ENCODE results near the gene RAP1GAP2.

RAP1GAP2 gene

DNA sequence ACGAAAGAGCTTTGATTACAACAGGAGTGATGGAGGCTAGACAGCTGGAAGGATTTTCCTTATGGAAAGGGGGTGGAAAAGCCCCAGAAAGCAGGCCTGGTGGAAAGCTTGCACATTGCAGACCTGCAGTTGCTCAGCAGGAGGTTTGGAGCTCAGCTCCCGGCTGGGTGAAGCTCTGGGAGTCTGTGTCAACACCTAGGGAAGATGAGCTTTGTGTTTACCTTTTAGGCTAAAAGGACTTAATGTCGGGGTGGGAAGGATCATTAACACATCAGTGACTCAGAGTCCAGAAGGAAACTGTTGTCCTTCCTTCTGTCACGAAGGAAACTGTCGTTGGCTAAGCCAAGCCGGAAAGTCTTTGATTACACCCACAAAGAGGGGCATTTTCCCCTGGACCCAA lies 48.2 kb downstream of the RAP1GAP2 start:
- TF ChIP-seq EZH2 (IDR thresholded peaks at IDR 0.05; ENCODE audit: borderline replicate concordance, low read depth, low read length, severe bottlenecking) = no peak
- no peak overlapping the region for H3K4me3 ChIP-seq (ENCODE audit: low read depth in 1 of 2, low read length in 2 of 2)
- ATAC-seq (ENCODE audit: insufficient read depth, low read depth) (no peak), DNase-seq (no peak)
- peaks cover 2% of the 10 kb centered on the region; the same call in 1 of the 2 replicates for H4K20me1 ChIP-seq (ENCODE audit: insufficient read depth, low read length)
- H3K36me3 ChIP-seq (ENCODE audit: insufficient read depth, low read length) = no peaks in the 10 kb centered on the region
- no peaks in the 10 kb centered on the region for H3K9me3 ChIP-seq (ENCODE audit: insufficient read depth, low read length, severe bottlenecking)
- no peak overlapping the region for H2AFZ ChIP-seq (ENCODE audit: low read depth, low read length)
- H3K9ac ChIP-seq (ENCODE audit: low read depth, low read length) = no peak overlapping the region
- H3K4me2 ChIP-seq (ENCODE audit: insufficient read depth, low read length) = no peak overlapping the region
- no peaks in the 10 kb centered on the region for H3K27me3 ChIP-seq (ENCODE audit: insufficient read depth, low read length, poor library complexity)
- H3K27ac ChIP-seq (ENCODE audit: low read length) = no peak overlapping the region
- peaks cover 10% of the 10 kb centered on the region for H3K4me1 ChIP-seq (ENCODE audit: insufficient read depth, low read length)
- no peaks in the 10 kb centered on the region for H3K79me2 ChIP-seq (ENCODE audit: insufficient read depth, low read length)

DNA sequence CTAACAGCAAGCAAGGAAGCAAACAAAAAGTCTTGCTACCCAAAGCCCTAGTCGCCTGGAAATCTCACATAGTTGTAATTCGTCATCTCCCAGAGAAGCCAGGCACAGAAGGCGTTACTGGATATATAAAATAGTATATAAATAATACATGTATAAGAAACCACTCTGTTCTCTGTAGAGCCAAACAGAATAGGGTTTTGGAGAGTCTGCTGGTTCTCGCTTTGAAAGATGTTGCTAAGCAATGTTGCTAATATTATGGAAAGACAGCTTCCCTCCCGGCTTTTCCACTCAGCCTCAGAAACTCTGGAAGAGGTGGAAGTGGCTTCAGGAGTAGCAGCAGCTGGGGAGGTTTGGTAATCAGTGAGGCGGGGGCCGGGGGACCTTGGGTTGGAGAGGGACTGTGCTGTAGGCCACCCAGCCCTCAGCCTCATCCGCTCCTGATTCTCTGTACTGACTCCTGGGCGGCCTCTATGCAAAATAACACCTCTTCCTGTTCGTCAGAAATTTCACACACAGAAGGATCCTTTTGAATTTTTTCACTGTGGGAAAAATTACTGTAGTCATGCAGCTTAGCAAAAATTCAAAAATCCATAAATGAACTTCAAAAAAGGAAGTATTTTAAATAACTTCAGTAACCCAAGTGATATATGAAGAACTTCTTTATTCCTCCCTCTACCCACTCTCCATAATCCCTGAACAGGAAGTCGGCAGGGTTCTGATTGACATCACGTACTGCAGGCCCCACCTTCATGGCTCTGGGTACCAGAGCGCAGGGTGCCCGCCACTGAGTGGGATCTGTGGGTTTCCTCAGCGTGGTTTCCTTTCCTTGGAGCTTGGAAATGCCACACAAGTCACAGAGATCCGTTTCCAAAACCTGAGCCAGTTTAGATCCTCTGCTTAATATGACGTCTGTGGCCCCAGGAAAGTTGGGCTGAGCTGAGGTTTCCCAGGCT lies 51.4 kb downstream of the RAP1GAP2 start:
- ATAC-seq (ENCODE audit: insufficient read depth, low read depth) (peak; percentile 35; the same call in 1 of the 3 replicates), DNase-seq (no peak)
- TF ChIP-seq EZH2 (IDR thresholded peaks at IDR 0.05; ENCODE audit: borderline replicate concordance, low read depth, low read length, severe bottlenecking) = no peak
- TF ChIP-seq, protein P1, sequence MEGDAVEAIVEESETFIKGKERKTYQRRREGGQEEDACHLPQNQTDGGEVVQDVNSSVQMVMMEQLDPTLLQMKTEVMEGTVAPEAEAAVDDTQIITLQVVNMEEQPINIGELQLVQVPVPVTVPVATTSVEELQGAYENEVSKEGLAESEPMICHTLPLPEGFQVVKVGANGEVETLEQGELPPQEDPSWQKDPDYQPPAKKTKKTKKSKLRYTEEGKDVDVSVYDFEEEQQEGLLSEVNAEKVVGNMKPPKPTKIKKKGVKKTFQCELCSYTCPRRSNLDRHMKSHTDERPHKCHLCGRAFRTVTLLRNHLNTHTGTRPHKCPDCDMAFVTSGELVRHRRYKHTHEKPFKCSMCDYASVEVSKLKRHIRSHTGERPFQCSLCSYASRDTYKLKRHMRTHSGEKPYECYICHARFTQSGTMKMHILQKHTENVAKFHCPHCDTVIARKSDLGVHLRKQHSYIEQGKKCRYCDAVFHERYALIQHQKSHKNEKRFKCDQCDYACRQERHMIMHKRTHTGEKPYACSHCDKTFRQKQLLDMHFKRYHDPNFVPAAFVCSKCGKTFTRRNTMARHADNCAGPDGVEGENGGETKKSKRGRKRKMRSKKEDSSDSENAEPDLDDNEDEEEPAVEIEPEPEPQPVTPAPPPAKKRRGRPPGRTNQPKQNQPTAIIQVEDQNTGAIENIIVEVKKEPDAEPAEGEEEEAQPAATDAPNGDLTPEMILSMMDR (IDR thresholded peaks at IDR 0.05; ENCODE audit: borderline replicate concordance, extremely low read depth, low read length, poor library complexity, severe bottlenecking) = no peak
- Histone ChIP-seq H4K20me1 (ENCODE audit: insufficient read depth, low read length) (peaks cover 8% of the 10 kb centered on the region; the same call in 1 of the 2 replicates), H3K36me3 (ENCODE audit: insufficient read depth, low read length) (no peaks in the 10 kb centered on the region), H3K4me2 (ENCODE audit: insufficient read depth, low read length) (no peak overlapping the region), H3K4me3 (ENCODE audit: low read depth in 1 of 2, low read length in 2 of 2) (no peak overlapping the region), H3K27me3 (ENCODE audit: insufficient read depth, low read length, poor library complexity) (peaks cover 18% of the 10 kb centered on the region), H3K9me3 (ENCODE audit: insufficient read depth, low read length, severe bottlenecking) (no peaks in the 10 kb centered on the region), H3K9ac (ENCODE audit: low read depth, low read length) (no peak overlapping the region), H3K79me2 (ENCODE audit: insufficient read depth, low read length) (no peaks in the 10 kb centered on the region), H3K4me1 (ENCODE audit: insufficient read depth, low read length) (peaks cover 14% of the 10 kb centered on the region), H2AFZ (ENCODE audit: low read depth, low read length) (no peak overlapping the region), H3K27ac (ENCODE audit: low read length) (no peak overlapping the region)

DNA sequence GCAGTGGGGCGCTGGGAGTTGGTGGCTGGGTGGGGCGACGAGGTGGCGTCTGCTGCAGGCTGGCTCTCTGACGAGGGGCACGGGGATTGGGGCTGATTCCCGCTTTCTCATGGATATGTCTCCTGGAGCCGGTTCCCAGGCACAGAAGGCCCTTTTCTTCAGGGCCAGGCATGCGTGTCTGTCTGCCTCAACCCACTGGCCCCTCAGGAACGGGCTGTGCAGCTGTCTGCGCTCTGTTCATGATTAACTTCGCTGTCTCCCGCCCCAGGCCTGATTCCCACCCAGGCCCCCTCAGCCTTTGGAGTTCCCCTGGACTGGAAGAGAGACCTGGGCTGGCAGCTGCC lies 53.1 kb downstream of the RAP1GAP2 start:
- H3K9me3 ChIP-seq (ENCODE audit: insufficient read depth, low read length, severe bottlenecking) = no peaks in the 10 kb centered on the region
- peaks cover 12% of the 10 kb centered on the region for H4K20me1 ChIP-seq (ENCODE audit: insufficient read depth, low read length)
- H3K27ac ChIP-seq (ENCODE audit: low read length) = no peak overlapping the region
- TF ChIP-seq, protein P1 (IDR thresholded peaks at IDR 0.05; ENCODE audit: borderline replicate concordance, extremely low read depth, low read length, poor library complexity, severe bottlenecking) = no peak
- no peak for TF ChIP-seq EZH2 (IDR thresholded peaks at IDR 0.05; ENCODE audit: borderline replicate concordance, low read depth, low read length, severe bottlenecking)
- peaks cover 33% of the 10 kb centered on the region for H3K27me3 ChIP-seq (ENCODE audit: insufficient read depth, low read length, poor library complexity)
- no peaks in the 10 kb centered on the region for H3K79me2 ChIP-seq (ENCODE audit: insufficient read depth, low read length)
- no peak overlapping the region for H3K4me3 ChIP-seq (ENCODE audit: low read depth in 1 of 2, low read length in 2 of 2)
- no peak for ATAC-seq (ENCODE audit: insufficient read depth, low read depth)
- H2AFZ ChIP-seq (ENCODE audit: low read depth, low read length) = no peak overlapping the region
- no peak for DNase-seq
- no peak overlapping the region for H3K9ac ChIP-seq (ENCODE audit: low read depth, low read length)
- no peaks in the 10 kb centered on the region for H3K36me3 ChIP-seq (ENCODE audit: insufficient read depth, low read length)
- peaks cover 27% of the 10 kb centered on the region for H3K4me1 ChIP-seq (ENCODE audit: insufficient read depth, low read length)
- H3K4me2 ChIP-seq (ENCODE audit: insufficient read depth, low read length) = no peak overlapping the region

DNA sequence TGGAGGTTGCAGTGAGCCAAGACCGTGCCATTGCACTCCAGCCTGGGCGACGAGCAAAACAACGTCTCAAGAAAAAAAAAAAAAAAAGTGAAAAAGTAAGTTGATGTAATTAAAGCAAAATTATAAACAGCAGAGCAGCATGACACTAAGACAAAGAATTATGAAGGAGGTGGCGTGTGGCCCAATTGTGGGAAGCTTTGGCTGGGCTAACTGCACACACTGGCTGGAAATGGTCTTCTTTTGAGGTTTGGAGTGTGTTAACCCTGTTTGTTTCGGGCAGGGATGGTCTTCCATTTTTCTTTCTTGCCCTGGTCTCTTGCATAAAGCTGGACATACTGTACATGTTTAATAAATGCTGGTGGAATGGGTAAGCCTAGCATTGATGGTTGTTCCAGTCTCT lies 54.8 kb downstream of the RAP1GAP2 start:
- Histone ChIP-seq H3K27ac (ENCODE audit: low read length) (no peak overlapping the region), H3K4me3 (ENCODE audit: low read depth in 1 of 2, low read length in 2 of 2) (no peak overlapping the region), H2AFZ (ENCODE audit: low read depth, low read length) (no peak overlapping the region), H4K20me1 (ENCODE audit: insufficient read depth, low read length) (peaks cover 18% of the 10 kb centered on the region), H3K4me2 (ENCODE audit: insufficient read depth, low read length) (no peak overlapping the region), H3K36me3 (ENCODE audit: insufficient read depth, low read length) (no peaks in the 10 kb centered on the region), H3K79me2 (ENCODE audit: insufficient read depth, low read length) (no peaks in the 10 kb centered on the region), H3K9me3 (ENCODE audit: insufficient read depth, low read length, severe bottlenecking) (no peaks in the 10 kb centered on the region), H3K4me1 (ENCODE audit: insufficient read depth, low read length) (peaks cover 28% of the 10 kb centered on the region), H3K27me3 (ENCODE audit: insufficient read depth, low read length, poor library complexity) (peaks cover 50% of the 10 kb centered on the region), H3K9ac (ENCODE audit: low read depth, low read length) (no peak overlapping the region)
- TF ChIP-seq, protein P1 (IDR thresholded peaks at IDR 0.05; ENCODE audit: borderline replicate concordance, extremely low read depth, low read length, poor library complexity, severe bottlenecking) = no peak
- TF ChIP-seq EZH2 (IDR thresholded peaks at IDR 0.05; ENCODE audit: borderline replicate concordance, low read depth, low read length, severe bottlenecking) = no peak
- no peak for ATAC-seq (ENCODE audit: insufficient read depth, low read depth)
- no peak for DNase-seq

Data from DND-41 (cell line).